Measurements from ENCODE around the gene FAM200C. TPM values are rescaled to one million over a fixed set of nuclear protein-coding genes. Genes with fewer than 3 reads are reported as not detected.

FAM200C gene
- total and polyA plus RNA-seq, 9 of the 15 experiments (the other 6 are each of a cell fraction or from before 2014, with no cell fraction given): 1.3 to 7.0 (median 1.8) TPM

DNA sequence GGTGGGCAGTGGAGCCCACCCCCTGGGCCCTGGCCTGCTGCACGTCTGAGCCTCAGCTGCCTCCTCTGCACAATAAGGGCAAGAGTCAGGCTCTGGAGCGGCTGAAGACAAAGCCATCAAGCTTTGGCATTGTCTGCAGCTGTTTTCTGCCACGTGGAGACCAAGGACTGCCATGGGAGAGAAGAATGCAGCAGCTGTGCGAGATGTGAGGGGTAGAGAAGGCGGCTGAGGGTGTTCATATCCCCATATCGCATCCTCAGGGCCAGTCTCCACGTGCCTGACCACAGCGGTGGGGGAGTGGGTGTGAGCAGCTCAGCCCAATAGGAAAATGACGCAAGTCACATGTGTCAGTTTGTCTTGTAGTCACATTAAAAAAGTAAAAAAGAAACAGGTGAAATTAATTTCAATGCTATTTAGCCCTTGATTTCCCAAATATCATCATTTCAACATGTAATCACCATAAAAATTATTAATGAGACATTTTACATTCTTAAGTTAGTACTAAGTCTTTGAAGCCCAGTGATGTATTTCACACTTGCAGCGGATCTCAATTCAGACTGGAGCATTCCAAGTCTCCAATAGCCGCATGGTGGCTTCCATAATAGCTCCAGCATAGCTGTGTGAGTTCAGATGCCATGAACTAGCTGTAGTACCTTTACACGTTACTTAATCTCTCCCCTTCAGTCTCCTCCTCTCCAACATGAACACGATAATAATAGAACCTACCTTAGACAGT lies 36.0 kb downstream of the FAM200C start (continued):
- TF ChIP-seq, protein P1, sequence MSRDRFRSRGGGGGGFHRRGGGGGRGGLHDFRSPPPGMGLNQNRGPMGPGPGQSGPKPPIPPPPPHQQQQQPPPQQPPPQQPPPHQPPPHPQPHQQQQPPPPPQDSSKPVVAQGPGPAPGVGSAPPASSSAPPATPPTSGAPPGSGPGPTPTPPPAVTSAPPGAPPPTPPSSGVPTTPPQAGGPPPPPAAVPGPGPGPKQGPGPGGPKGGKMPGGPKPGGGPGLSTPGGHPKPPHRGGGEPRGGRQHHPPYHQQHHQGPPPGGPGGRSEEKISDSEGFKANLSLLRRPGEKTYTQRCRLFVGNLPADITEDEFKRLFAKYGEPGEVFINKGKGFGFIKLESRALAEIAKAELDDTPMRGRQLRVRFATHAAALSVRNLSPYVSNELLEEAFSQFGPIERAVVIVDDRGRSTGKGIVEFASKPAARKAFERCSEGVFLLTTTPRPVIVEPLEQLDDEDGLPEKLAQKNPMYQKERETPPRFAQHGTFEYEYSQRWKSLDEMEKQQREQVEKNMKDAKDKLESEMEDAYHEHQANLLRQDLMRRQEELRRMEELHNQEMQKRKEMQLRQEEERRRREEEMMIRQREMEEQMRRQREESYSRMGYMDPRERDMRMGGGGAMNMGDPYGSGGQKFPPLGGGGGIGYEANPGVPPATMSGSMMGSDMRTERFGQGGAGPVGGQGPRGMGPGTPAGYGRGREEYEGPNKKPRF (IDR thresholded peaks at IDR 0.05; ENCODE audit: low read depth, low read length): no peak
- no peak for TF ChIP-seq RFX1 (IDR thresholded peaks at IDR 0.05)
- TF ChIP-seq KDM5B (IDR thresholded peaks at IDR 0.05; ENCODE audit: insufficient replicate concordance, low read depth, low read length): no peak
- TF ChIP-seq ZNF197 (CRISPR knock-in tag; IDR thresholded peaks at IDR 0.05; ENCODE audit: low read depth): no peak
- no peak for TF ChIP-seq KAT8 (IDR thresholded peaks at IDR 0.05; ENCODE audit: low read depth)
- TF ChIP-seq, protein P2, sequence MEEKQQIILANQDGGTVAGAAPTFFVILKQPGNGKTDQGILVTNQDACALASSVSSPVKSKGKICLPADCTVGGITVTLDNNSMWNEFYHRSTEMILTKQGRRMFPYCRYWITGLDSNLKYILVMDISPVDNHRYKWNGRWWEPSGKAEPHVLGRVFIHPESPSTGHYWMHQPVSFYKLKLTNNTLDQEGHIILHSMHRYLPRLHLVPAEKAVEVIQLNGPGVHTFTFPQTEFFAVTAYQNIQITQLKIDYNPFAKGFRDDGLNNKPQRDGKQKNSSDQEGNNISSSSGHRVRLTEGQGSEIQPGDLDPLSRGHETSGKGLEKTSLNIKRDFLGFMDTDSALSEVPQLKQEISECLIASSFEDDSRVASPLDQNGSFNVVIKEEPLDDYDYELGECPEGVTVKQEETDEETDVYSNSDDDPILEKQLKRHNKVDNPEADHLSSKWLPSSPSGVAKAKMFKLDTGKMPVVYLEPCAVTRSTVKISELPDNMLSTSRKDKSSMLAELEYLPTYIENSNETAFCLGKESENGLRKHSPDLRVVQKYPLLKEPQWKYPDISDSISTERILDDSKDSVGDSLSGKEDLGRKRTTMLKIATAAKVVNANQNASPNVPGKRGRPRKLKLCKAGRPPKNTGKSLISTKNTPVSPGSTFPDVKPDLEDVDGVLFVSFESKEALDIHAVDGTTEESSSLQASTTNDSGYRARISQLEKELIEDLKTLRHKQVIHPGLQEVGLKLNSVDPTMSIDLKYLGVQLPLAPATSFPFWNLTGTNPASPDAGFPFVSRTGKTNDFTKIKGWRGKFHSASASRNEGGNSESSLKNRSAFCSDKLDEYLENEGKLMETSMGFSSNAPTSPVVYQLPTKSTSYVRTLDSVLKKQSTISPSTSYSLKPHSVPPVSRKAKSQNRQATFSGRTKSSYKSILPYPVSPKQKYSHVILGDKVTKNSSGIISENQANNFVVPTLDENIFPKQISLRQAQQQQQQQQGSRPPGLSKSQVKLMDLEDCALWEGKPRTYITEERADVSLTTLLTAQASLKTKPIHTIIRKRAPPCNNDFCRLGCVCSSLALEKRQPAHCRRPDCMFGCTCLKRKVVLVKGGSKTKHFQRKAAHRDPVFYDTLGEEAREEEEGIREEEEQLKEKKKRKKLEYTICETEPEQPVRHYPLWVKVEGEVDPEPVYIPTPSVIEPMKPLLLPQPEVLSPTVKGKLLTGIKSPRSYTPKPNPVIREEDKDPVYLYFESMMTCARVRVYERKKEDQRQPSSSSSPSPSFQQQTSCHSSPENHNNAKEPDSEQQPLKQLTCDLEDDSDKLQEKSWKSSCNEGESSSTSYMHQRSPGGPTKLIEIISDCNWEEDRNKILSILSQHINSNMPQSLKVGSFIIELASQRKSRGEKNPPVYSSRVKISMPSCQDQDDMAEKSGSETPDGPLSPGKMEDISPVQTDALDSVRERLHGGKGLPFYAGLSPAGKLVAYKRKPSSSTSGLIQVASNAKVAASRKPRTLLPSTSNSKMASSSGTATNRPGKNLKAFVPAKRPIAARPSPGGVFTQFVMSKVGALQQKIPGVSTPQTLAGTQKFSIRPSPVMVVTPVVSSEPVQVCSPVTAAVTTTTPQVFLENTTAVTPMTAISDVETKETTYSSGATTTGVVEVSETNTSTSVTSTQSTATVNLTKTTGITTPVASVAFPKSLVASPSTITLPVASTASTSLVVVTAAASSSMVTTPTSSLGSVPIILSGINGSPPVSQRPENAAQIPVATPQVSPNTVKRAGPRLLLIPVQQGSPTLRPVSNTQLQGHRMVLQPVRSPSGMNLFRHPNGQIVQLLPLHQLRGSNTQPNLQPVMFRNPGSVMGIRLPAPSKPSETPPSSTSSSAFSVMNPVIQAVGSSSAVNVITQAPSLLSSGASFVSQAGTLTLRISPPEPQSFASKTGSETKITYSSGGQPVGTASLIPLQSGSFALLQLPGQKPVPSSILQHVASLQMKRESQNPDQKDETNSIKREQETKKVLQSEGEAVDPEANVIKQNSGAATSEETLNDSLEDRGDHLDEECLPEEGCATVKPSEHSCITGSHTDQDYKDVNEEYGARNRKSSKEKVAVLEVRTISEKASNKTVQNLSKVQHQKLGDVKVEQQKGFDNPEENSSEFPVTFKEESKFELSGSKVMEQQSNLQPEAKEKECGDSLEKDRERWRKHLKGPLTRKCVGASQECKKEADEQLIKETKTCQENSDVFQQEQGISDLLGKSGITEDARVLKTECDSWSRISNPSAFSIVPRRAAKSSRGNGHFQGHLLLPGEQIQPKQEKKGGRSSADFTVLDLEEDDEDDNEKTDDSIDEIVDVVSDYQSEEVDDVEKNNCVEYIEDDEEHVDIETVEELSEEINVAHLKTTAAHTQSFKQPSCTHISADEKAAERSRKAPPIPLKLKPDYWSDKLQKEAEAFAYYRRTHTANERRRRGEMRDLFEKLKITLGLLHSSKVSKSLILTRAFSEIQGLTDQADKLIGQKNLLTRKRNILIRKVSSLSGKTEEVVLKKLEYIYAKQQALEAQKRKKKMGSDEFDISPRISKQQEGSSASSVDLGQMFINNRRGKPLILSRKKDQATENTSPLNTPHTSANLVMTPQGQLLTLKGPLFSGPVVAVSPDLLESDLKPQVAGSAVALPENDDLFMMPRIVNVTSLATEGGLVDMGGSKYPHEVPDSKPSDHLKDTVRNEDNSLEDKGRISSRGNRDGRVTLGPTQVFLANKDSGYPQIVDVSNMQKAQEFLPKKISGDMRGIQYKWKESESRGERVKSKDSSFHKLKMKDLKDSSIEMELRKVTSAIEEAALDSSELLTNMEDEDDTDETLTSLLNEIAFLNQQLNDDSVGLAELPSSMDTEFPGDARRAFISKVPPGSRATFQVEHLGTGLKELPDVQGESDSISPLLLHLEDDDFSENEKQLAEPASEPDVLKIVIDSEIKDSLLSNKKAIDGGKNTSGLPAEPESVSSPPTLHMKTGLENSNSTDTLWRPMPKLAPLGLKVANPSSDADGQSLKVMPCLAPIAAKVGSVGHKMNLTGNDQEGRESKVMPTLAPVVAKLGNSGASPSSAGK (IDR thresholded peaks at IDR 0.05): peak; percentile 92
- no peak for TF ChIP-seq ATF7 (IDR thresholded peaks at IDR 0.05)
- TF ChIP-seq, protein P3, sequence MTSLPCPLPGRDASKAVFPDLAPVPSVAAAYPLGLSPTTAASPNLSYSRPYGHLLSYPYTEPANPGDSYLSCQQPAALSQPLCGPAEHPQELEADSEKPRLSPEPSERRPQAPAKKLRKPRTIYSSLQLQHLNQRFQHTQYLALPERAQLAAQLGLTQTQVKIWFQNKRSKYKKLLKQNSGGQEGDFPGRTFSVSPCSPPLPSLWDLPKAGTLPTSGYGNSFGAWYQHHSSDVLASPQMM (CRISPR knock-in tag; IDR thresholded peaks at IDR 0.05): no peak
- no peak for TF ChIP-seq ESRRB (CRISPR knock-in tag; IDR thresholded peaks at IDR 0.05; ENCODE audit: borderline replicate concordance)
- 0 out of 4 replicates have a peak, but pooled peaks of 1 of the 2 experiments have one; percentile 5 for TF ChIP-seq RCOR1 (IDR thresholded peaks at IDR 0.05; ENCODE audit: borderline replicate concordance in 1 of 2, low read depth in 2 of 2, low read length in 2 of 2)
- no peak for TF ChIP-seq HSF4 (CRISPR knock-in tag; IDR thresholded peaks at IDR 0.05; ENCODE audit: borderline replicate concordance)
- peak; percentile 95 for TF ChIP-seq L3MBTL2 (IDR thresholded peaks at IDR 0.05)
- no peak for TF ChIP-seq CHD1 (IDR thresholded peaks at IDR 0.05; ENCODE audit: low read length)

Data from K562 (cell line).